ENCODE data around the gene ABCB9. TPM values are rescaled to one million over a fixed set of nuclear protein-coding genes. Genes with fewer than 3 reads are reported as not detected.

The ABCB9 gene
- total RNA-seq, 2 donors from 2014 or later, result 4.3 to 4.5 TPM

- Histone ChIP-seq H3K4me1 (no peaks in the 10 kb centered on the region), H3K36me3 (no peaks in the 10 kb centered on the region), H3K27me3 (no peaks in the 10 kb centered on the region), H3K4me3 (no peak overlapping the region), H3K27ac (no peak overlapping the region), H3K9ac (ENCODE audit: low read depth in 2 of 2, low read length in 2 of 2) (no peak overlapping the region), H3K9me3 (no peaks in the 10 kb centered on the region)
- intact Hi-C loops (cut with DNase I), result no loop called here
- TF ChIP-seq CTCF (IDR thresholded peaks at IDR 0.05), result no peak
- no peak for DNase-seq
Observed at GRCh38 chr12:123010110-123010509, 43.8 kb upstream of the ABCB9 start.

- H3K9me3 ChIP-seq, result no peaks in the 10 kb centered on the region
- no peaks in the 10 kb centered on the region for H3K36me3 ChIP-seq
- intact Hi-C loops (cut with DNase I), result no loop called here
- no peak for TF ChIP-seq CTCF (IDR thresholded peaks at IDR 0.05)
- H3K9ac ChIP-seq (ENCODE audit: low read depth in 2 of 2, low read length in 2 of 2), result no peak overlapping the region
- no peak for DNase-seq
- H3K4me1 ChIP-seq, result no peaks in the 10 kb centered on the region
- H3K27me3 ChIP-seq, result no peaks in the 10 kb centered on the region
- no peak overlapping the region for H3K27ac ChIP-seq
- no peak overlapping the region for H3K4me3 ChIP-seq
Observed at GRCh38 chr12:123006977-123007376, 40.7 kb upstream of the ABCB9 start.

GRCh38 chr12:123005081-123005626 lies 38.9 kb upstream of the ABCB9 start:
- no peaks in the 10 kb centered on the region for H3K36me3 ChIP-seq

GRCh38 chr12:123004287-123004686 lies 38.0 kb upstream of the ABCB9 start:
- Histone ChIP-seq H3K27me3 (no peaks in the 10 kb centered on the region), H3K36me3 (no peaks in the 10 kb centered on the region), H3K9ac (ENCODE audit: low read depth in 2 of 2, low read length in 2 of 2) (no peak overlapping the region), H3K9me3 (no peaks in the 10 kb centered on the region), H3K4me1 (no peaks in the 10 kb centered on the region), H3K27ac (no peak overlapping the region), H3K4me3 (no peak overlapping the region)
- TF ChIP-seq CTCF (IDR thresholded peaks at IDR 0.05), result no peak
- intact Hi-C loops (cut with DNase I), result no loop called here
- DNase-seq, result no peak

More at GRCh38 chr12:123005081-123005626, 38.9 kb upstream of the ABCB9 start:
- no peaks in the 10 kb centered on the region for H3K4me1 ChIP-seq
- H3K27me3 ChIP-seq, result no peaks in the 10 kb centered on the region
- no peak for TF ChIP-seq CTCF (IDR thresholded peaks at IDR 0.05)
- intact Hi-C loops (cut with DNase I), result no loop called here
- H3K9me3 ChIP-seq, result no peaks in the 10 kb centered on the region
- H3K4me3 ChIP-seq, result no peak overlapping the region
- no peak overlapping the region for H3K27ac ChIP-seq
- no peak overlapping the region for H3K9ac ChIP-seq (ENCODE audit: low read depth in 2 of 2, low read length in 2 of 2)
- no peak for DNase-seq

GRCh38 chr12:123003257-123003656 lies 37.0 kb upstream of the ABCB9 start:
- intact Hi-C loops (cut with DNase I), result no loop called here
- Histone ChIP-seq H3K4me3 (no peak overlapping the region), H3K27me3 (no peaks in the 10 kb centered on the region), H3K36me3 (no peaks in the 10 kb centered on the region), H3K9me3 (no peaks in the 10 kb centered on the region), H3K4me1 (no peaks in the 10 kb centered on the region), H3K27ac (no peak overlapping the region), H3K9ac (ENCODE audit: low read depth in 2 of 2, low read length in 2 of 2) (no peak overlapping the region)
- no peak for TF ChIP-seq CTCF (IDR thresholded peaks at IDR 0.05)
- DNase-seq, result no peak

All from colonic mucosa (tissue), 4 donors.